ENCODE measurements around the gene ATN1. TPM values are rescaled to one million over a fixed set of nuclear protein-coding genes. Genes with fewer than 3 reads are reported as not detected.
A peak's percentile ranks its signal among the peaks of the same experiment; 100 is the strongest.

The ATN1 gene
- total RNA-seq, 1 experiment from 2014 or later, result 62.0 TPM

GRCh38 chr12:6941267-6941666, 13.5 kb downstream of the ATN1 start:
- H3K36me3 Mint-ChIP-seq (ENCODE audit: insufficient read depth, unreplicated experiment), result peaks cover 99% of the 10 kb centered on the region
- no peaks in the 10 kb centered on the region for H3K9me3 Mint-ChIP-seq (ENCODE audit: low read depth, unreplicated experiment)
- intact Hi-C loops (cut with micrococcal nuclease; ENCODE audit: unreplicated experiment), result loop anchor here (5.0 kb wide), 1 partner anchor 74 kb away; the partner anchor contains the start of gene TPI1
- H3K4me3 Mint-ChIP-seq (ENCODE audit: low read depth, unreplicated experiment), result no peak overlapping the region
- H3K27ac Mint-ChIP-seq (ENCODE audit: unreplicated experiment), result peak overlapping the region; percentile 50
- CTCF ChIA-PET, result interaction anchor here (0.5 to 0.6 kb wide), 3 partner anchors 16 to 388 kb away, joined by 3 read pairs; no protein-coding TSS in a partner anchor
- peaks cover 44% of the 10 kb centered on the region for H3K4me1 Mint-ChIP-seq (ENCODE audit: low read depth, unreplicated experiment)
- no peak for TF ChIP-seq CTCF (IDR thresholded peaks at IDR 0.05; ENCODE audit: unreplicated experiment)
- H3K27me3 Mint-ChIP-seq (ENCODE audit: unreplicated experiment), result peaks cover 13% of the 10 kb centered on the region
- no TSS peak for BruUV-seq (replicated peaks)
- no peak for DNase-seq

- H3K9me3 Mint-ChIP-seq (ENCODE audit: low read depth, unreplicated experiment), result no peaks in the 10 kb centered on the region
- CTCF ChIA-PET, result interaction anchor here (0.5 kb wide), 1 partner anchor 54 kb away, joined by 3 read pairs; no protein-coding TSS in a partner anchor
- no peak for DNase-seq
- intact Hi-C loops (cut with micrococcal nuclease; ENCODE audit: unreplicated experiment), result loop anchor here (5.0 kb wide), 1 partner anchor 74 kb away; the partner anchor contains the start of gene TPI1
- peak overlapping the region; percentile 100 for H3K27ac Mint-ChIP-seq (ENCODE audit: unreplicated experiment)
- H3K4me1 Mint-ChIP-seq (ENCODE audit: low read depth, unreplicated experiment), result peaks cover 47% of the 10 kb centered on the region
- H3K27me3 Mint-ChIP-seq (ENCODE audit: unreplicated experiment), result peaks cover 13% of the 10 kb centered on the region
- no peak overlapping the region for H3K4me3 Mint-ChIP-seq (ENCODE audit: low read depth, unreplicated experiment)
- H3K36me3 Mint-ChIP-seq (ENCODE audit: insufficient read depth, unreplicated experiment), result peaks cover 99% of the 10 kb centered on the region
- TF ChIP-seq CTCF (IDR thresholded peaks at IDR 0.05; ENCODE audit: unreplicated experiment), result no peak
- no TSS peak for BruUV-seq (replicated peaks)
Observed at GRCh38 chr12:6941782-6942181, 14.0 kb downstream of the ATN1 start.

- CTCF ChIA-PET, result interaction anchor here (2.7 kb wide), 1 partner anchor 70 kb away, joined by 13 read pairs; the partner anchor contains the start of gene SPSB2
- intact Hi-C loops (cut with micrococcal nuclease; ENCODE audit: unreplicated experiment), result loop anchor here (5.0 kb wide), 1 partner anchor 75 kb away; the partner anchor contains the start of gene TPI1
- H3K9me3 Mint-ChIP-seq (ENCODE audit: low read depth, unreplicated experiment), result no peaks in the 10 kb centered on the region
Observed at GRCh38 chr12:6942331-6942665, 14.5 kb downstream of the ATN1 start.

GRCh38 chr12:6943389-6943721, 15.6 kb downstream of the ATN1 start:
- intact Hi-C loops (cut with micrococcal nuclease; ENCODE audit: unreplicated experiment), result loop anchor here (5.0 kb wide), 1 partner anchor 76 kb away; the partner anchor contains the start of gene TPI1
- no peaks in the 10 kb centered on the region for H3K9me3 Mint-ChIP-seq (ENCODE audit: low read depth, unreplicated experiment)
- CTCF ChIA-PET, result interaction anchor here (0.8 to 4.3 kb wide), 6 partner anchors 18 to 74 kb away, joined by 3 to 90 read pairs (median 9); partner anchors contain the start of gene SPSB2
- DNase-seq, result peak; percentile 74
- peaks cover 56% of the 10 kb centered on the region for H3K4me1 Mint-ChIP-seq (ENCODE audit: low read depth, unreplicated experiment)
- peaks cover 13% of the 10 kb centered on the region for H3K27me3 Mint-ChIP-seq (ENCODE audit: unreplicated experiment)
- TF ChIP-seq CTCF (IDR thresholded peaks at IDR 0.05; ENCODE audit: unreplicated experiment), result no peak
- H3K36me3 Mint-ChIP-seq (ENCODE audit: insufficient read depth, unreplicated experiment), result peaks cover 98% of the 10 kb centered on the region
- H3K27ac Mint-ChIP-seq (ENCODE audit: unreplicated experiment), result peak overlapping the region; percentile 100
- peak overlapping the region; percentile 87 for H3K4me3 Mint-ChIP-seq (ENCODE audit: low read depth, unreplicated experiment)
- no TSS peak for BruUV-seq (replicated peaks)

More at GRCh38 chr12:6942331-6942665, 14.5 kb downstream of the ATN1 start:
- no peak for TF ChIP-seq CTCF (IDR thresholded peaks at IDR 0.05; ENCODE audit: unreplicated experiment)
- no TSS peak for BruUV-seq (replicated peaks)
- H3K27me3 Mint-ChIP-seq (ENCODE audit: unreplicated experiment), result peaks cover 13% of the 10 kb centered on the region
- peaks cover 52% of the 10 kb centered on the region for H3K4me1 Mint-ChIP-seq (ENCODE audit: low read depth, unreplicated experiment)
- H3K4me3 Mint-ChIP-seq (ENCODE audit: low read depth, unreplicated experiment), result peak overlapping the region; percentile 87
- peaks cover 98% of the 10 kb centered on the region for H3K36me3 Mint-ChIP-seq (ENCODE audit: insufficient read depth, unreplicated experiment)
- no peak for DNase-seq
- peak overlapping the region; percentile 100 for H3K27ac Mint-ChIP-seq (ENCODE audit: unreplicated experiment)
